AML-193 (cell line): ENCODE data around the gene KNDC1.
"Not testable (repeated sequence)": the region's sequence is repeated elsewhere in the genome, so short reads cannot be mapped to it uniquely, and the experiment has no call there.

Source experiments
- DNase-seq, 2 experiments: peaks; one replicate each; lab custom pipeline; 2025; lab: John Stamatoyannopoulos, UW

Gene KNDC1

GRCh38 chr10:133161486-133162109 lies 1.6 kb downstream of the KNDC1 start:
- DNase-seq, result no peak

GRCh38 chr10:133162178-133162909 lies 2.3 kb downstream of the KNDC1 start:
- DNase-seq, result no peak

DNA sequence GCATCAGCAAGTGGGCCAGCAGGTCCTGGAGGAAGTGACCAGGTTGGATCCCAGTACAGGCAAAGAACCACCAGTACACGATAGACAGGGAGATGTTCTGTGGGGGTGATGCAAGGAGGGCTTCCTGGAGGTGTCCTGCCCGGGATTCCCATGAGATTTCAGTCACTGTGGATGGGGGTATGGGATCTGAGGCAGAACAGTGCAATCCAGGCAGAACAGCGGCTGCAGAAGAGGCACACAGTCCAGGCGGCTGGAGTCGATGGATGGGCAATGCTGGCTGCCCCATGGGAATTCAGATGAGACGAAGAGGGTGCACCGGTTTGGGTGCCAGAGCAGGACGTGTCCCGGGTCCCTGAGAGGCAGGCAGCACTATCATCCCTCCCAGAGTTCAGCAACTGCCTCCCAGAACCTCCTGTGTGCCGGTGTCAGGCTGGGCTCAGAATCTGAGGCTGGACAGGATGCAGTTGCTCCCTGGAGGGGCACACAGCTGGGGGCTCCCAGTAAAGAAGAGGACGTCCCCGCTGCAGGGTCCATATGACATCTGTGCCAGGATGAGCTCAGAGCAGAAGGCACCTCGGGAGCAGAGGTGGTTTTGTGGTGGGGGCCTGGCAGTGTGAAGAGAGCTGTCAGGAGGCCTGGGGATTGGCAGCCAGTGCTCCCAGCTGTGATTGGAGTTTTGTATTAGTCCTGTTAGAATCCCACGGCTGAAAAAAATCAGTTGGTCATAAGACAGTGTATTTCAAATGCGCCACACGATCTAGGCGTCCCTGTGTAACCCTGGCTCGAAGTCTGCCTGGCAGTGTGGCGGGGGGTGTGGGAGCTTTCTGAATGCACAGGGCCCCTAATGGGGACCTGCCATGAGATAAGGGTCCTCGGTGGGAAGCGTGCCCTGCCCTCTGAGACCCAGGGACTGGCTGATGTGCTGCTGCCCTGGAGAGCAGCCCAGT lies 3.2 kb downstream of the KNDC1 start:
- no peak for DNase-seq

- DNase-seq, result no peak
These were observed 4.1 kb downstream of the KNDC1 start for GRCh38 chr10:133163889-133164815.

DNA sequence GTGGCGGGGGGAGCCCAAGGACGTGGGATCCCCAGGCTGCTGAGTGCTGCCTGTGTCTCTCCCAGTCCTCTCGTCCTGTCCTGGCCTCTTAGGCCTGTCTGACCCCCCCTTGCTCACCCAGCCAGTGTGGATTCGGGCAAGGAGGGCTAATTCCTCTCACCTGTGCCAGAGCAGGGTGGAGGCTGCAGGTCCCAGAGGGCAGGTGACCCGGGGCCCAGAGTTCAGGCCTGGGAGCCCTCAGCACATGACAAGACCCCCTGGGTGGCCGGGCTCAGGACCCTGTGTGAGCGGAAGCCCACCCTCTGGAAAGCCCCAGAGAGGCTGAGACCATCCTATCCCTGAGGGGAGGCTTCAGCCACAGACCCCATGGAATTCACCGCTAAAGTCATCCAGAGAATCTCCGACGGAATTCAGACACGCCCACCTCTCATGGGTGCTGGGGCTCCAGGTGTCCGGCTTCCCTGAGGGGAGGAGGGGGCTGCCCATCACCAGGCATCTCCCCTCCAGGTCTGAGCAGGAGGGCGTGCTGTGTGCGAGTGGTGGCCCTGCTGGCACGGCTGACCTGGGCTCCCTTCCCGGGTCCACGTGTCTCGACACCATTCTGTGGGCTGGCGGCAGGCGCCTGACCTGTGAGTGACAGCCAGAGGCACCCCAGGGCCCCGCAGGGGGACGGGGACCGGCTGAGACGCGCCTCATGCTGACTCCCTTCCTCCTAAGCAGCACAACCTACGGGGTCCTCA lies 5.0 kb downstream of the KNDC1 start:
- DNase-seq, result no peak

- no peak for DNase-seq
These were observed 5.8 kb downstream of the KNDC1 start for GRCh38 chr10:133165556-133166503.

DNA sequence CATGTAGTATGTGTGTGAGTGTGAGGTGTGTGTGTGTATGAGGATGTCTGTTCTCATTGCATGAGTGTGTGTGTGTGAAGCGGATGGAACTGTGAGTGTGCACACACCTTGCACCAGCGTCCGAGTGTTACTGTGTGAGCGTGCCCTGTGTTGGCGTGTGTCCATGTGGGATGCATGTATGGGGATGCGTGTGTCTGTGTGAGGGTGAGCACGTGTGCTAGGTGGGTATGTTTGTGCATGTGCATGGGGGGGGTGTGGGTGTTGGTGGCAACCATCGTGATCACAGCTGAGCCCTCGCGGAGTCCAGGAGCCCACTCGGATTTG lies 6.4 kb downstream of the KNDC1 start:
- DNase-seq, result no peak

DNA sequence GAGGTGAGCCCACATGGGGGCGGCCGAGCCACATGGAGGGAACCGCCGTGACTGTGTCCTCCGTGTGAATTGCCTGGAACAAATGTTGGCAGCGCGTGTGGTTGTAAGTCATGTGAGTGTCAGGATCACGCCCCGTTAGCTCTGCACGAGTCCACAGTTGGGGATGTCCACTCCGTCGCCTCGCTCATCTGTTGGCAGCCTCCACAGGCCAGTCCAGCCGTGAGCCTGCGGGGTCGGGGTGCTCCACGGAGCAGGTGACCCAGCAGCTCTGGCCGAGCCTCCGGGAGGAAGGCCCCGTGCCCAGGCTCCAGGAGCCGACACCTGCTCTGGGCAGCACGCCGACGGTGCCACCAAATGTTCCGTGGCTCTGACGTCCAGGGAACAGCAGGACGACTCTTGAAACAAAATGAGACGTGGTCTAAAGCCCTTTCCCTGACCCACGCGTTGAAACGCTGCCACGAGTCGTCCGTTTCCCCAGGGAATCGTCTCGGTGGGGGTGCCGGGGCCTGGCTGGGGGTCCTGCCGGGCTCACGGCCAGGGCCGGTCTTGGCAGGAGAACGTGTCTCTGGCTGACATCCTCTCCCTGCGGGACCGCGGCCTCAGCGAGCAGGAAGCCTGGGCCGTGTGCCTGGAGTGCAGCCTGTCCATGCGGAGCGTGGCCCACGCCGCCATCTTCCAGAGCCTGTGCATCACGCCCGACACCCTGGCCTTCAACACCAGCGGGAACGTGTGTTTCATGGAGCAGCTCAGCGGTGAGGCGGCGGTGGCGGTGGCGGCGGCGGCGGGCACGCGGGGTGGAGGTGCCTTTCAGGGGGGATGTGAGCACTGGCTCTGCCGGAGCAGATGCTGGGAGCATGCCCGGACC lies 7.0 kb downstream of the KNDC1 start:
- DNase-seq, result no peak

GRCh38 chr10:133167693-133168616 lies 7.9 kb downstream of the KNDC1 start:
- DNase-seq, result no peak

- DNase-seq, result no peak
These were observed 8.6 kb downstream of the KNDC1 start for GRCh38 chr10:133168617-133169031.

- DNase-seq, result no peak
These were observed 9.3 kb downstream of the KNDC1 start for GRCh38 chr10:133169173-133169947.

- no peak for DNase-seq
These were observed 10.1 kb downstream of the KNDC1 start for GRCh38 chr10:133170092-133170491.

DNA sequence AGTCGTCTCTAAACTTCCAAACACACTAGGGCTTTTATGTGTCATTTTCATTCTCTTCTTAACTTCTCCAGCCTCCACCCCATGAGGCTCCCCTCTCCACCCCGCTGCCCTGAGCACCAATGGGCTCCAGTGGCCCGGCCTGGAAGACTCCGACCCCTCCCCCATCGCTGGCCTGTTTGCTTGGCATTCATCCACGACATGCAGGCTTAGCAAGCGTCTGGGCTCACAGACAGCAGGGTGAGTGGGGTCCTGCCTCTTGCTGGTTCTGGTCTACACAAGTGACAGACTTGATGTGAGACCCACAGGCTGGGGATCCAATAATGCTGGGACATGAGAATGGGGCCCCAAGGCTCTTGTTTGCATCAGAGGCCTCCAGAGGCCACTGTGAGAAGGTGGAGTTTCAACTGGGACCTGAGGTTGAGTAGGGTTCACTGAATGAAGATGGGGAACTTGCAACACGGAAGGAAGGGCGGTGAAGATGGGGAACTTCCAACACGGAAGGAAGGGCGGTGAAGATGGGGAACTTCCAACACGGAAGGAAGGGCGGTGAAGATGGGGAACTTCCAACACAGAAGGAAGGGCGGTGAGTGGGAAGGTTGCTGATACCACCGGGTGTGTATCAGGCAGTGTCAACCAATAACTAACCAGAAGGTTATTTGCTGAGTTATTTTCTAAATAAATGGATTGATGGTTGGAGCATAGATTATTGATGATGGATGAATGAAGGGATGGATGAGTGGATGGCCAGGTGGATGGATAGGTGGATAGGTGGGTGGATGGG lies 14.0 kb downstream of the KNDC1 start:
- DNase-seq, result no peak

DNA sequence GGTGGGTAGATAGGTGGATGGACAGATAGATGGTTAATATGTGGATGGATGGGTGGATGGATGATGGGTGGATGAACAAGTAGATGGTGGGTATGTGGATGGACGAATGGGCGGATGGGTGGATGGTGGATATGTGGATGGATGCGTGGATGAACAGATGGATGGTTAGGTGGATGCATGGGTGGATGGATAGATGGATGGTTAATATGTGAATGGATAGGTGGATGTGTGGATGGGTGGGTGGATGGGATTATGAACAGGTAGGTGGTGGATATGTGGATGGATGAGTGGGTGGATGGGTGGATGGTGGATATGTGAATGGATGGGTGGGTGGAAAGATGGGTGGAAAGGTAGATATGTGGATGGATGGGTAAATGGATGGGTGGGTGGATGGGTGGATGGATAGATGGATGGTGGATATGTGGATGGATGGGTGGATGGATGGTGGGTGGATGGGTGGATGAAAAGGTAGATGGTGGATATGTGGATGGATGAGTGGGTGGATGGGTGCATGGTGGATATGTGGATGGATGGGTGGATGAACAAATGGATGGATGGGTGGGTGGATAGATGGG lies 14.8 kb downstream of the KNDC1 start:
- no peak for DNase-seq

- DNase-seq, result not testable (repeated sequence)
These were observed 15.6 kb downstream of the KNDC1 start for GRCh38 chr10:133175624-133176023.

- no peak for DNase-seq
These were observed 16.5 kb downstream of the KNDC1 start for GRCh38 chr10:133176546-133176945.
